Fibroblast of villous mesenchyme (primary cell): ENCODE measurements around the gene NHERF2. TPM values are rescaled to one million over a fixed set of nuclear protein-coding genes. Genes with fewer than 3 reads are reported as not detected.

Source experiments
- DNase-seq: peaks from one replicate; pipeline ENCODE4 v3.0.0-alpha.2; 2010; ENCODE audit warnings: low read depth
- H3K4me3 ChIP-seq: 2 replicates; pipeline ENCODE4 v1.5.1; 2011; ENCODE audit warnings: low read depth, mild to moderate bottlenecking, low read length
- small RNA-seq: library from RNA; depleted of rRNA; stranded (forward); fragments of <200 nt; gene quantifications from one replicate; pipeline ENCODE3, GENCODE V24; 2012
- total RNA-seq: library from RNA; depleted of rRNA; stranded (reverse); fragments of >200 nt; gene quantifications from 2 replicates; pipeline ENCODE4 v1.2.3, GENCODE V29; 2012
- TF ChIP-seq, protein P1 (sequence below): IDR thresholded peaks from 2 replicates; pipeline ENCODE4 v1.5.1; 2012; ENCODE audit warnings: low read depth, mild to moderate bottlenecking, low read length; ENCODE audit not compliant: insufficient read depth

The NHERF2 gene
- total RNA-seq, 1 donor = 52.7 TPM

GRCh38 chr16:2087748-2088631 is 61.3 kb downstream of the NHERF2 start:
- no peak for DNase-seq
- H3K4me3 ChIP-seq = no peak overlapping the region
- TF ChIP-seq, protein P1, sequence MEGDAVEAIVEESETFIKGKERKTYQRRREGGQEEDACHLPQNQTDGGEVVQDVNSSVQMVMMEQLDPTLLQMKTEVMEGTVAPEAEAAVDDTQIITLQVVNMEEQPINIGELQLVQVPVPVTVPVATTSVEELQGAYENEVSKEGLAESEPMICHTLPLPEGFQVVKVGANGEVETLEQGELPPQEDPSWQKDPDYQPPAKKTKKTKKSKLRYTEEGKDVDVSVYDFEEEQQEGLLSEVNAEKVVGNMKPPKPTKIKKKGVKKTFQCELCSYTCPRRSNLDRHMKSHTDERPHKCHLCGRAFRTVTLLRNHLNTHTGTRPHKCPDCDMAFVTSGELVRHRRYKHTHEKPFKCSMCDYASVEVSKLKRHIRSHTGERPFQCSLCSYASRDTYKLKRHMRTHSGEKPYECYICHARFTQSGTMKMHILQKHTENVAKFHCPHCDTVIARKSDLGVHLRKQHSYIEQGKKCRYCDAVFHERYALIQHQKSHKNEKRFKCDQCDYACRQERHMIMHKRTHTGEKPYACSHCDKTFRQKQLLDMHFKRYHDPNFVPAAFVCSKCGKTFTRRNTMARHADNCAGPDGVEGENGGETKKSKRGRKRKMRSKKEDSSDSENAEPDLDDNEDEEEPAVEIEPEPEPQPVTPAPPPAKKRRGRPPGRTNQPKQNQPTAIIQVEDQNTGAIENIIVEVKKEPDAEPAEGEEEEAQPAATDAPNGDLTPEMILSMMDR = no peak

Small RNA genes lying within 50 kb of the gene (small RNA-seq; reads per million reads assigned to genes)
- not detected for gene RN7SL219P

Other genes with a start within 250 kb of the NHERF2 start
- 20.3 and 25.5 TPM in 2 replicates for gene SPSB3, start 244.3 kb upstream of the NHERF2 start, total RNA-seq
- 54.8 and 78.0 TPM in 2 replicates for gene NUBP2, start 243.9 kb upstream of the NHERF2 start, total RNA-seq
- under 0.01 TPM in 1 of 2 replicates, not detected in the other for gene IGFALS, start 233.2 kb upstream of the NHERF2 start, total RNA-seq
- gene HAGH, start 200.1 kb upstream of the NHERF2 start, total RNA-seq = 22.5 and 24.6 TPM in 2 replicates
- 51.8 and 63.8 TPM in 2 replicates for gene FAHD1, start 199.7 kb upstream of the NHERF2 start, total RNA-seq
- under 0.01 TPM in 1 of 2 replicates, not detected in the other for gene MEIOB, start 154.7 kb upstream of the NHERF2 start, total RNA-seq
- gene HS3ST6, start 108.5 kb upstream of the NHERF2 start, total RNA-seq = not detected in 2 replicates
- 14.2 and 16.4 TPM in 2 replicates for gene MSRB1, start 83.7 kb upstream of the NHERF2 start, total RNA-seq
- gene RPL3L, start 72.2 kb upstream of the NHERF2 start, total RNA-seq = not detected in 2 replicates
- 87.2 and 156 TPM in 2 replicates for gene NDUFB10, start 67.4 kb upstream of the NHERF2 start, total RNA-seq
- 1,294 and 1,994 TPM in 2 replicates for gene RPS2, start 62.1 kb upstream of the NHERF2 start, total RNA-seq
- gene RNF151, start 60.0 kb upstream of the NHERF2 start, total RNA-seq = not detected in 2 replicates
- 28.5 and 39.0 TPM in 2 replicates for gene TBL3, start 54.8 kb upstream of the NHERF2 start, total RNA-seq
- 0.43 TPM in 1 of 2 replicates, not detected in the other for gene NOXO1, start 45.4 kb upstream of the NHERF2 start, total RNA-seq
- 9.5 and 13.9 TPM in 2 replicates for gene GFER, start 42.7 kb upstream of the NHERF2 start, total RNA-seq
- gene SYNGR3, start 36.9 kb upstream of the NHERF2 start, total RNA-seq = 1.6 and 2.6 TPM in 2 replicates
- gene ZNF598, start 17.1 kb upstream of the NHERF2 start, total RNA-seq = 23.5 and 27.6 TPM in 2 replicates
- 0.32 and 1.3 TPM in 2 replicates for gene NPW, start 7.1 kb upstream of the NHERF2 start, total RNA-seq
- 25.5 and 31.9 TPM in 2 replicates for gene NTHL1, start 20.9 kb downstream of the NHERF2 start, total RNA-seq
- gene TSC2, start 21.1 kb downstream of the NHERF2 start, total RNA-seq = 62.6 and 69.9 TPM in 2 replicates
- gene PKD1, start 109.0 kb downstream of the NHERF2 start, total RNA-seq = 139 and 191 TPM in 2 replicates
- 0.97 and 1.3 TPM in 2 replicates for gene RAB26, start 121.7 kb downstream of the NHERF2 start, total RNA-seq
- 52.2 and 62.6 TPM in 2 replicates for gene TRAF7, start 128.9 kb downstream of the NHERF2 start, total RNA-seq
- under 0.01 and 0.86 TPM in 2 replicates for gene CASKIN1, start 169.7 kb downstream of the NHERF2 start, total RNA-seq
- 18.4 and 24.2 TPM in 2 replicates for gene MLST8, start 178.6 kb downstream of the NHERF2 start, total RNA-seq
- 1.6 and 1.7 TPM in 2 replicates for gene BRICD5, start 184.0 kb downstream of the NHERF2 start, total RNA-seq
- gene PGP, start 187.9 kb downstream of the NHERF2 start, total RNA-seq = 20.3 TPM in 2 replicates
- 25.9 and 32.5 TPM in 2 replicates for gene E4F1, start 196.7 kb downstream of the NHERF2 start, total RNA-seq
- 0.64 and 0.86 TPM in 2 replicates for gene DNASE1L2, start 209.5 kb downstream of the NHERF2 start, total RNA-seq
- gene ECI1, start 224.7 kb downstream of the NHERF2 start, total RNA-seq = 40.2 and 50.9 TPM in 2 replicates
- 85.7 and 95.0 TPM in 2 replicates for gene RNPS1, start 241.2 kb downstream of the NHERF2 start, total RNA-seq